ENCODE data around the gene ISOC2. TPM values are rescaled to one million over a fixed set of nuclear protein-coding genes. Genes with fewer than 3 reads are reported as not detected.

Gene ISOC2
- total RNA-seq, 1 donor from 2014 or later: 14.8 TPM

GRCh38 chr19:55461974-55462626 is 658 bp upstream of the ISOC2 start:
- H3K9me3 Mint-ChIP-seq: no peaks in the 10 kb centered on the region
- H3K4me1 Mint-ChIP-seq: peaks cover 42% of the 10 kb centered on the region
- H3K27me3 ChIP-seq: no peaks in the 10 kb centered on the region
- peaks cover 4% of the 10 kb centered on the region for H3K27me3 Mint-ChIP-seq (ENCODE audit: insufficient read depth, low read depth)
- H3K79me2 ChIP-seq (ENCODE audit: low read depth): no peaks in the 10 kb centered on the region
- H4K20me1 ChIP-seq (ENCODE audit: low read depth): no peaks in the 10 kb centered on the region
- H3K4me3 Mint-ChIP-seq: peak overlapping the region; percentile 87
- no peaks in the 10 kb centered on the region for H3K36me3 ChIP-seq
- no peak overlapping the region for H3K27ac ChIP-seq
- H2AFZ ChIP-seq (replicated peaks): no peak overlapping the region
- DNase-seq (ENCODE audit: low spot score): no peak
- H3K36me3 Mint-ChIP-seq: no peaks in the 10 kb centered on the region
- no peaks in the 10 kb centered on the region for H3K9me3 ChIP-seq (ENCODE audit: low read depth)
- H3K4me1 ChIP-seq: peaks cover 23% of the 10 kb centered on the region
- no peak overlapping the region for H3K27ac Mint-ChIP-seq
- no peak overlapping the region for H3K9ac ChIP-seq
- peak overlapping the region; percentile 56 for H3K4me2 ChIP-seq
- H3K4me3 ChIP-seq: peak overlapping the region; percentile 27
- peaks cover 35% of the 10 kb centered on the region for H3F3A ChIP-seq (ENCODE audit: low read depth)
- no peak for TF ChIP-seq EZH2 (IDR thresholded peaks at IDR 0.05)
- no peak for TF ChIP-seq CTCF (IDR thresholded peaks at IDR 0.05)
- TF ChIP-seq EZH2phosphoT487 (IDR thresholded peaks at IDR 0.05): no peak

- H3K4me1 ChIP-seq: peaks cover 23% of the 10 kb centered on the region
- Mint-ChIP-seq H3K36me3 (no peaks in the 10 kb centered on the region), H3K27me3 (ENCODE audit: insufficient read depth, low read depth) (peaks cover 4% of the 10 kb centered on the region), H3K4me3 (peak overlapping the region; percentile 87), H3K27ac (no peak overlapping the region), H3K9me3 (no peaks in the 10 kb centered on the region), H3K4me1 (peaks cover 38% of the 10 kb centered on the region)
- no peaks in the 10 kb centered on the region for H3K27me3 ChIP-seq
- H3K36me3 ChIP-seq: no peaks in the 10 kb centered on the region
- H3F3A ChIP-seq (ENCODE audit: low read depth): peaks cover 31% of the 10 kb centered on the region
- no peaks in the 10 kb centered on the region for H3K9me3 ChIP-seq (ENCODE audit: low read depth)
- no peaks in the 10 kb centered on the region for H4K20me1 ChIP-seq (ENCODE audit: low read depth)
- DNase-seq (ENCODE audit: low spot score): peak; percentile 93
- no peak overlapping the region for H3K9ac ChIP-seq
- H3K27ac ChIP-seq: no peak overlapping the region
- peak overlapping the region; percentile 55 for H3K4me3 ChIP-seq
- H3K4me2 ChIP-seq: peak overlapping the region; percentile 71
- peak overlapping the region; percentile 41 for H2AFZ ChIP-seq (replicated peaks)
- no peaks in the 10 kb centered on the region for H3K79me2 ChIP-seq (ENCODE audit: low read depth)
- TF ChIP-seq EZH2 (IDR thresholded peaks at IDR 0.05): no peak
- no peak for TF ChIP-seq CTCF (IDR thresholded peaks at IDR 0.05)
- TF ChIP-seq EZH2phosphoT487 (IDR thresholded peaks at IDR 0.05): no peak
These were observed 678 bp downstream of the ISOC2 start for GRCh38 chr19:55460670-55461258.

DNA sequence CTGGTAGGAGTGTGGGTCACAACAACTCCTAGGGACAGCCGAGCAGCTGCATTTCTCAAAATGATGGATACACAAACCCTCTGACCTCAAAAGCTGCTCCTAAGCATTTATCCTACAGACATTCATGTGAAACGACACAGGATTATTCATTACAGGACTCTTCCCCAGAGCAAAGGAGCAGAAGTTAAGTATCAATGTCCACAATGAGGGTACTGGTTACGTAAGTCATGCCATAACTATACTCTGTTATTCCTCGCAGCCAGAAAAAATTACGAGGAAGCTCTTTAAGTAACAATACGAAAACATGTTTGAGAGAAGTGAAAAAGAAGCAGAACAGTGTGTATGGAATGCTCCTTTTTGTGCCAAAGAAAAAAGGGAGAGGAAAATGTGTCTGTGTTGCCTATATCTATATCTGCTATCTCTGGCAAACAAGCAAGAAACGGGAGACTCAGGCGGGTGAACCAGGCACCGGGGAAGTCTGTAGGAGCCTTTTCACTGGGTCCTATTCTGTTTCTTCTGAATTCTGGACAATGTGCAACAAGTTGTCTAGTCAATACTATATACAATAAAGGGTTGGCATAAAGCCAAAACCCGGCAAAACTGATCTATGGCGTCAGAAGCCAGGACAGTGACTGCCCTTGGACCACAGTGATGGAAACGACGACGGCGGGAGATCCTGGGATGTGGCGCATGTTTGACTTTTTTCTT is 1.3 kb downstream of the ISOC2 start:
- H3K9me3 ChIP-seq (ENCODE audit: low read depth): no peaks in the 10 kb centered on the region
- H3K79me2 ChIP-seq (ENCODE audit: low read depth): no peaks in the 10 kb centered on the region
- no peak overlapping the region for H3K27ac ChIP-seq
- H3K4me1 ChIP-seq: peaks cover 23% of the 10 kb centered on the region
- Mint-ChIP-seq H3K36me3 (no peaks in the 10 kb centered on the region), H3K27me3 (ENCODE audit: insufficient read depth, low read depth) (peaks cover 6% of the 10 kb centered on the region), H3K4me3 (peak overlapping the region; percentile 87), H3K27ac (no peak overlapping the region), H3K4me1 (peaks cover 38% of the 10 kb centered on the region), H3K9me3 (no peaks in the 10 kb centered on the region)
- H3K36me3 ChIP-seq: no peaks in the 10 kb centered on the region
- peaks cover 29% of the 10 kb centered on the region for H3F3A ChIP-seq (ENCODE audit: low read depth)
- no peak for TF ChIP-seq CTCF (IDR thresholded peaks at IDR 0.05)
- TF ChIP-seq EZH2phosphoT487 (IDR thresholded peaks at IDR 0.05): no peak
- no peak for TF ChIP-seq EZH2 (IDR thresholded peaks at IDR 0.05)
- no peak for DNase-seq (ENCODE audit: low spot score)
- no peak overlapping the region for H3K9ac ChIP-seq
- no peaks in the 10 kb centered on the region for H3K27me3 ChIP-seq
- H4K20me1 ChIP-seq (ENCODE audit: low read depth): no peaks in the 10 kb centered on the region
- H3K4me2 ChIP-seq: peak overlapping the region; percentile 71
- peak overlapping the region; percentile 55 for H3K4me3 ChIP-seq
- peak overlapping the region; percentile 41 for H2AFZ ChIP-seq (replicated peaks)
